SK-N-SH (cell line): ENCODE data around the gene MED27.

Experiments used
- CHD2 ChIP-seq: fragments of 150-350 bp; IDR thresholded peaks from 2 replicates; pipeline ENCODE4 v1.6.1; 2018; ENCODE audit warnings: low read length; ENCODE audit not compliant: partially characterized antibody
- ELF1 ChIP-seq: IDR thresholded peaks from 2 replicates; pipeline ENCODE4 v1.4.0; 2012
- EP300 ChIP-seq, 2 experiments: IDR thresholded peaks; 2 replicates each; pipeline versions ENCODE4 v1.4.0 to v1.6.1; 2012; ENCODE audit warnings: borderline replicate concordance in 1 of 2, low read depth in 1 of 2, low read length in 1 of 2
- MXI1 ChIP-seq: IDR thresholded peaks from 2 replicates; pipeline ENCODE4 v1.6.1; 2012; ENCODE audit warnings: mild to moderate bottlenecking, low read depth, low read length, improper control_type of control experiment
- POLR2AphosphoS5 ChIP-seq: IDR thresholded peaks from 2 replicates; pipeline ENCODE4 v1.6.1; 2012; ENCODE audit warnings: low read depth, low read length
- RCOR1 ChIP-seq: fragments of 150-350 bp; IDR thresholded peaks from 2 replicates; pipeline ENCODE4 v1.6.1; 2017; ENCODE audit warnings: antibody characterized with exemption, low read length
- SMC3 ChIP-seq: IDR thresholded peaks from 2 replicates; pipeline ENCODE4 v1.6.1; 2012; ENCODE audit warnings: low read depth, low read length, improper control_type of control experiment
- TF ChIP-seq, protein P1 (sequence below): fragments of 200-600 bp; sonication (generic); IDR thresholded peaks from 2 replicates; pipeline ENCODE4 v1.6.1; 2017; ENCODE audit warnings: antibody characterized with exemption, mild to moderate bottlenecking, moderate library complexity
- TF ChIP-seq, protein P2 (sequence below): IDR thresholded peaks from 2 replicates; pipeline ENCODE4 v1.6.1; 2012; ENCODE audit warnings: mild to moderate bottlenecking, low read depth, low read length, moderate library complexity

DNA sequence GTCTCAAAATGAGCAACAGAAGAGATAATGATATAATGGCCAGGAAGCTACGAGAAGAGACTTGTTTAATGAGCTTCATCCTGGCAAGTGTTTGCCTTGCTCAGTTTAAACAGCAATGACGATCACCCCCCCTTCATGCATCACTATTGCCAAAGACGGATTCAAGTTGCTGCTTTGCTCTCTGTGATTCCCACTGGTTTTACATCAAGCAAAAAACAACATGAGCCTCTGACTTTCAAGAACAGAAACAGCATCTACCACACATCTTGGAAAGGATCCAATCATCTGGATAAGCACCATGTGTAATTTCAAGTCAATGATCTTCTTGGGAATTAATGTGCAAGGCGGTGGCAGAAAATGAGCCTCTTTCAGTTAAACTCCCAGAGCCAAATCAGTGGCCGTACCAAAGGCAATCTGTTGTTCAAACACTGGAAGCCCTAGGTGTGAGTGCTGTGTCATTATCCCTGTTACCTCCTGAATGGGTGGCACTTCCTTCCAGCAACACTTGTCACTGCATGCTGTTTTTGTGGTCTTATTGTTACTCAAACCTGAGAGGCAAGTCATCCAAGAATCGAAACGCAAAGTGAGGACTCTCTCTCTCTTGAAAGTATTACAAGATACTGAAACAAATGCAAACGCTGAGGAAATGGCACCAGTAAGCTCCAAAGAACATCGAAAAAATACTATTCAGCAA is 72.8 kb downstream of the MED27 start:
- TF ChIP-seq, protein P1, sequence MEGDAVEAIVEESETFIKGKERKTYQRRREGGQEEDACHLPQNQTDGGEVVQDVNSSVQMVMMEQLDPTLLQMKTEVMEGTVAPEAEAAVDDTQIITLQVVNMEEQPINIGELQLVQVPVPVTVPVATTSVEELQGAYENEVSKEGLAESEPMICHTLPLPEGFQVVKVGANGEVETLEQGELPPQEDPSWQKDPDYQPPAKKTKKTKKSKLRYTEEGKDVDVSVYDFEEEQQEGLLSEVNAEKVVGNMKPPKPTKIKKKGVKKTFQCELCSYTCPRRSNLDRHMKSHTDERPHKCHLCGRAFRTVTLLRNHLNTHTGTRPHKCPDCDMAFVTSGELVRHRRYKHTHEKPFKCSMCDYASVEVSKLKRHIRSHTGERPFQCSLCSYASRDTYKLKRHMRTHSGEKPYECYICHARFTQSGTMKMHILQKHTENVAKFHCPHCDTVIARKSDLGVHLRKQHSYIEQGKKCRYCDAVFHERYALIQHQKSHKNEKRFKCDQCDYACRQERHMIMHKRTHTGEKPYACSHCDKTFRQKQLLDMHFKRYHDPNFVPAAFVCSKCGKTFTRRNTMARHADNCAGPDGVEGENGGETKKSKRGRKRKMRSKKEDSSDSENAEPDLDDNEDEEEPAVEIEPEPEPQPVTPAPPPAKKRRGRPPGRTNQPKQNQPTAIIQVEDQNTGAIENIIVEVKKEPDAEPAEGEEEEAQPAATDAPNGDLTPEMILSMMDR = no peak
- peak in 1 of 2 experiments; percentile 35; a peak in 1 of 4 replicates for TF ChIP-seq EP300 (IDR thresholded peaks at IDR 0.05; ENCODE audit: borderline replicate concordance in 1 of 2, low read depth in 1 of 2, low read length in 1 of 2)
- no peak for TF ChIP-seq ELF1
- peak; percentile 49; the same call in 1 of the 2 replicates for TF ChIP-seq MXI1
- TF ChIP-seq RCOR1 = 0 out of 2 replicates have a peak, but pooled peaks have one; percentile 24
- TF ChIP-seq, protein P2, sequence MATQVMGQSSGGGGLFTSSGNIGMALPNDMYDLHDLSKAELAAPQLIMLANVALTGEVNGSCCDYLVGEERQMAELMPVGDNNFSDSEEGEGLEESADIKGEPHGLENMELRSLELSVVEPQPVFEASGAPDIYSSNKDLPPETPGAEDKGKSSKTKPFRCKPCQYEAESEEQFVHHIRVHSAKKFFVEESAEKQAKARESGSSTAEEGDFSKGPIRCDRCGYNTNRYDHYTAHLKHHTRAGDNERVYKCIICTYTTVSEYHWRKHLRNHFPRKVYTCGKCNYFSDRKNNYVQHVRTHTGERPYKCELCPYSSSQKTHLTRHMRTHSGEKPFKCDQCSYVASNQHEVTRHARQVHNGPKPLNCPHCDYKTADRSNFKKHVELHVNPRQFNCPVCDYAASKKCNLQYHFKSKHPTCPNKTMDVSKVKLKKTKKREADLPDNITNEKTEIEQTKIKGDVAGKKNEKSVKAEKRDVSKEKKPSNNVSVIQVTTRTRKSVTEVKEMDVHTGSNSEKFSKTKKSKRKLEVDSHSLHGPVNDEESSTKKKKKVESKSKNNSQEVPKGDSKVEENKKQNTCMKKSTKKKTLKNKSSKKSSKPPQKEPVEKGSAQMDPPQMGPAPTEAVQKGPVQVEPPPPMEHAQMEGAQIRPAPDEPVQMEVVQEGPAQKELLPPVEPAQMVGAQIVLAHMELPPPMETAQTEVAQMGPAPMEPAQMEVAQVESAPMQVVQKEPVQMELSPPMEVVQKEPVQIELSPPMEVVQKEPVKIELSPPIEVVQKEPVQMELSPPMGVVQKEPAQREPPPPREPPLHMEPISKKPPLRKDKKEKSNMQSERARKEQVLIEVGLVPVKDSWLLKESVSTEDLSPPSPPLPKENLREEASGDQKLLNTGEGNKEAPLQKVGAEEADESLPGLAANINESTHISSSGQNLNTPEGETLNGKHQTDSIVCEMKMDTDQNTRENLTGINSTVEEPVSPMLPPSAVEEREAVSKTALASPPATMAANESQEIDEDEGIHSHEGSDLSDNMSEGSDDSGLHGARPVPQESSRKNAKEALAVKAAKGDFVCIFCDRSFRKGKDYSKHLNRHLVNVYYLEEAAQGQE = no peak
- TF ChIP-seq POLR2AphosphoS5 = no peak
- peak; percentile 38 for TF ChIP-seq CHD2
- no peak for TF ChIP-seq SMC3
